Measurements from ENCODE around the gene CHRM1.
"Not testable (repeated sequence)": the region's sequence is repeated elsewhere in the genome, so short reads cannot be mapped to it uniquely, and the experiment has no call there.

Gene CHRM1

GRCh38 chr11:62921201-62921572 lies at the start of gene CHRM1:
Gene CHRM1 (minus strand): TSS chr11:62921363. CDS start chr11:62911100, 10,263 bp downstream.
- no peak for DNase-seq (ENCODE audit: low read depth)

- DNase-seq (ENCODE audit: low read depth) = peak; percentile 22
Observed at GRCh38 chr11:62965574-62965973, 44.4 kb upstream of the CHRM1 start.

DNA sequence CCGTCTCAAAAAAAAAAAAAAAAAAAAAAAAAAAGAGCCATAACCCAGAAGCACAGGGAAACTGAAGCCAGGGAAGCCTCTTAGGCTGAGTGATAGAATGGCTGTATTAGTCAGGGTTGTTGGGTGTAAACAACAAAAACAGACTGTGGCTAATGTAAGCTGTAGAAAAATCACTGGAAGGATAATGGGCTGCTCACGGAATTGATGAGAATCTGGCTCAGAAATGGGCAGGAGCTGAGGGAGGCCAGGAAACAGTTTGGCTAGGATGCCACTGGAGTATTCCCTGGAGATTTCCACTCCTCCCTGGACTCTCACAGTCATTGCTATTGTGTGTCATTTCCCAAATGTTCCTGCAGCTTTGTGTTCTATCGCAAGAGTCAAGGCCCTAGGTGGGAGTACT lies 41.2 kb upstream of the CHRM1 start:
- no peak for DNase-seq (ENCODE audit: low read depth)

DNA sequence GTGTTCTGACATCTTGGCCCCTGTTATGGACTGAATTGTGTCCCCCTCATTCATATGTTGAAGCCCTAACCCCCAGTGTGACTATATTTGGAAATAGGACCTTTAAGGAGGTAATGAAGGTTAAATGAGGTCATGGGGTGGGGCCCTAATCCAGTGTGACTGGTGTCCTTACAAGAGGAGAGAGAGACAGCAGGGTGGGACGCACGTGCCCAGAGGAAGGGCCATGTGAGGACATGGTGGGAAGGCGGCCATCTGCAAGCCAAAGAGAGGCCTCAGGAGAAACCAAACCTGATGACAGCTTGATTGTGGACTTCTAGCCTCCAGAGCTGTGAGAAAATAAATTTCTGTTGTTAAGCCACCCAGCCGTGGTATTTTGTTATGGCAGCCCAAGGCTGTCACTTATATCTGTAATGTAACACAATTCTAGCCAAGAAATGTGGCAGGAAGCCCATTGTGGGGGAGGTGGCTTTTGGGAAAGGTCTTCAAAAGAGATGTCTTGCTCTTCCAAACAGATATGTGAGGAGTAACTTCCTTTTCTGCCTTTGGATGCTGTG lies 39.9 kb upstream of the CHRM1 start:
- no peak for DNase-seq (ENCODE audit: low read depth)

DNA sequence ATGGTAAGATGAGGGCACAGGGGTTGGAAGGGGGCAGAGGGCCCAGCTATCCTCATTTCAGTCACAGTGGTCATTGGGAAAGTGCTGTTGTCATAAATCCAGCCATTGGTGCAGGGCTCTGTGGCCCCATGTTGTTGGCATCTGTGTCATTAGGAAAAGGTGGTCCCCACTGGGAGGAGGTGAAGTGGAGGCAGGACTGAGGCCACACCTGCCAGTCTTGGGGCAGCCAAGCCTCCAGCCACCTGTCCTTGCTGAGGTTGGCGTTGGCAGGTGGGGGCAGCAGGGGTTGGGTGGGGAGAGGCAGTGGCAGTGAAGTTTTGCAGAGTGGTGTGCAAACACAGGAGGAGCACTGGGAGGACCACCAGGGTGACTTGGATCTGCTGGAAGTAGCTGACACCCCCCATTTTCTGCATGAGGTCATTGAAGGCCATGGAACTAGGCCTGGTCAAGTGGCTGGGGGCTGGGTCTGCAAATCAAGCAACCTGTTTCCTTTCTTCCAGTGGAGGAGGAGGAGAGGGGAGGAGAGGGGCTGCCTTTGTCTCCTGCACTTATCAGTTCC lies 38.3 kb upstream of the CHRM1 start:
- DNase-seq (ENCODE audit: low read depth) = no peak

DNA sequence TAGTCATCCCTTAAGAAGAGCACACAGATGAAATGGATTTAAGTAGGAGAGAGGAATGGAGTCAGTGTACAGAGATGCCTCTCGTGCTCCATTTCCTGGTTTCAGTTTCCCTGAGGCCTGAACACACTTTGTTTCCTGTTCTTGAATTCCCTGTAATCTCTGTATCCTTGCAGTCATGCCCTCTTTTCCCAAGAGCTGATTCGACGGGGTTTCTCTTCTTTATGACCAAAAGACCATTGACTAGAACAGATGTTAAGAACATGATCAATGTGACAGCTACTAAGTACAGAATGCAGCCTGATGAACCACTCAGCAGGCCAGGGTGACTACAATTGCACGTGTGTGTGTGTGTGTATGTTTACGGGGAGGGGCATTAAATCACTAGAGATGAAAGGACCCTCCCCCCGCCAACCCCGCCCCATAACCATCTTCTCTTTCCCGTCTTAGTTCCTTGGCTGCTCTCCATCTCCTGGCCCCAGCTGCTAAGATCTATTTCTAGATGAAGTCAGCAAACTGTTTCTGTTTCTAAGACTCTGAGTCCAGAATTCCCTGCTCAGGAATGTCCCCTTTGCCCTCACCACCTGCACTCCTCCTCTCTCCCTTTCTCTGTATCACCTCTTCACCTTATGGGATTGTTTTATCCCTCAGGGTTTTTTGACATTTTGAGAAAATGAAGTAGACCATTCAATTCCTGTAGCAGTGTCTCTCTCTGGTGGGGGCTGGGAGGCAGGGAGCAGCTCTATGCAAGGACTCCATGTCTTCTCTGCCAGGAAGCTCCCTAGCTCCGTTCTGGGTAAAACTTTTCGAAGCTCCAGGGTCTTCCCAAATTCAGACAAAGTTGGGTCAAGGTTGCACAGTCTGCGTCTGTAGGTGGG lies 37.6 kb upstream of the CHRM1 start:
- DNase-seq (ENCODE audit: low read depth) = peak; percentile 32

DNA sequence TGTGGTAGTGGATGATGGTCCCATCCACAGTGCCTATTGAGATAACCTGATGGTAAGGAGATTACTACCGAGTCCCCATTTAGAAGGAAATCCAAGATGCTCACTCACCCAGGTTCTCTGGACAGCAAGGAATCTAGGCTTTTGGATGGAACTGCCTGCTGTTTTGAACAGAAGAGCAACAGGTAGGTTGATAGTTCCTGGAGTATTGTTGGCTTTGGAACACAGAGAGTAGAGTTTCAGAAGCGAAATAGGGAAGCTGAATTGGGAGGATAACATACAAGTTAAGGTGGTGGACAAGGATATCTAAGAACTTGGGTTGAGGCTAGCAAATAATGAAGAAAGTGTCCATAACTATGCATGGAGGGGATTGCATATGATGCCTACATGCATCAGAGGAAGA lies 36.0 kb upstream of the CHRM1 start:
- DNase-seq (ENCODE audit: low read depth) = no peak

DNA sequence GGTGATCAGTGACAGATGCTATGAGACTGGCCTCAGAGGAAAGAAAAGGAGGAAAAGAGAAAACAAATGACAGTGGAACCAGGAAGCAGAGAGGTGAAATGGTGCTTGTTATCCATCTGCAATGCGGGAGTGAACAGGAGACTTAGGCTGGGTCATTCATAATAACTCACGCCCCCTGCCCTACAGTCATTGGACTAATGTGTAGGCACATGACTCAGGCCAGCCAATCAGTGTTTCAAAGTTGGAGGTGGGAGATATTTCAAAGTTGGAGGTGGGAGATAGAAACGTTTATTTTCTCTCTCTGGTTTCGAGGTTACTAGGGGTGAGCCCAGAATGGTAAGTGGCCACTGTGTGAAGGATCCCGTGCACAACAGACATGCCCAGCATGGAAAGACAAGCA lies 33.3 kb upstream of the CHRM1 start:
- DNase-seq (ENCODE audit: low read depth) = no peak

GRCh38 chr11:62953811-62954210 lies 32.6 kb upstream of the CHRM1 start:
- peak; percentile 23 for DNase-seq (ENCODE audit: low read depth)

DNA sequence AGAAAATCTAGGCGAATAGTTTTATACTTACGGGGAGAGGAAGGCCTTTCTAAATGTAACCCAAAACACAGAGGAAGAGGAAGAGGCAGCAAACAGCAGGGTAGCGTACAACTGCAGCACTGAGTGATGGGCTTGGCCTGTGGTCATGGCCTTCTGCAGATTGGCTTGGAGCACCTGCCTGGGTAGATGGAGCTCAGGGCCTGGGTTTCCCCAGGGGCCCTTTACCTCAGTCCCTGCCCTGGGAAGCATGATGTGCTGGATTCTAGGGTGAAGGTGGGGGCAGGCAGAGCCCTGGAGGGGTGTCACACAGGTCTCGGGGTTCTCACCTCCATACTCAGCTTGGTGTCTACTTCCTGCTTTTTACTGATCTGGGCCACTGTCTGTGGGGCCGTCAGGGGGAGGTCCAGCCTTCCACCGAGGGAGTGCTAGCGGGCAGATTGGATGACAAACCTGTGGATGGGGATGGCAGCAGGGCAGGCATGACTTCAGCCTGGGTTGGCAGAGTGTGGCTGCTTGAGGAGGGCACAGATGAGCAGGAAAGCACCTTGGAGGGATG lies 27.7 kb upstream of the CHRM1 start:
- no peak for DNase-seq (ENCODE audit: low read depth)

DNA sequence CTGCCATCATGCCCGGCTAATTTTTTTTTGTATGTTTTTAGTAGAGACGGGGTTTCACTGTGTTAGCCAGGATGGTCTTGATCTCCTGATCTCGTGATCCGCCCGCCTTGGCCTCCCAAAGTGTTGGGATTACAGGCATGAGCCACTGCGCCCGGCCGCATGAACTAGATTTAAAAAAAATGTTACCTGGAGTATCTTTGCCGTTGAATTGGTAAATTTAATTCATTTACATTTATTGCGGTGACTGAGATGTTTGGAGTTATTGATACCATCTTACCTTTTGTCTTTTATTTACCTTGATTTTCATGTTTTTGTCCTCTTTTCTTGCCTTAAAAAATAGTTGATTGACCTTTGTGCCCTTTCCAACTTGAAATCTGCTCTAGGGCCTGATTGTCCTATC lies 24.4 kb upstream of the CHRM1 start:
- DNase-seq (ENCODE audit: low read depth) = not testable (repeated sequence)

GRCh38 chr11:62937528-62937927 lies 16.4 kb upstream of the CHRM1 start:
- DNase-seq (ENCODE audit: low read depth) = not testable (repeated sequence)

GRCh38 chr11:62934496-62934785 lies 13.3 kb upstream of the CHRM1 start:
- no peak for DNase-seq (ENCODE audit: low read depth)

GRCh38 chr11:62933750-62934495 lies 12.8 kb upstream of the CHRM1 start:
- DNase-seq (ENCODE audit: low read depth) = no peak

DNA sequence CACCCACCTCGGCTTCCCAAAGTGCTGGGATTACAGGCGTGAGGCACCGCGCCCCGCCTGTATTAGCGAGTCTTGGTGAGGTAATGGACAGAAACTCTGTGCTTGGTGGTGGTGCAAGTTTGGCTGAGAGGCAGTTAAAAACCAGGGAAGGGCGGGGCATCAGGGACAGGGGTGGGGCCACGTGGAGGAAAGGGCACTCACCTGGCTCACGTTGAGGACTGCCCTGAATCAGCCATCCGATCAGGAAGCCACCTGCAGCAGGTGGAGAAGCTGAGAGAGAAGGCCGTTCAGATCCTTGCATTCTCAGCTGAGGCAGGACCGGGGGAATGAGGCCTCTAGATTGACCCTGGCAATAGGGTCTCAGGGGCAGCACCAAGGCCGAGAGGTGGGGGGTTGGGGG lies 12.1 kb upstream of the CHRM1 start:
- no peak for DNase-seq (ENCODE audit: low read depth)

DNA sequence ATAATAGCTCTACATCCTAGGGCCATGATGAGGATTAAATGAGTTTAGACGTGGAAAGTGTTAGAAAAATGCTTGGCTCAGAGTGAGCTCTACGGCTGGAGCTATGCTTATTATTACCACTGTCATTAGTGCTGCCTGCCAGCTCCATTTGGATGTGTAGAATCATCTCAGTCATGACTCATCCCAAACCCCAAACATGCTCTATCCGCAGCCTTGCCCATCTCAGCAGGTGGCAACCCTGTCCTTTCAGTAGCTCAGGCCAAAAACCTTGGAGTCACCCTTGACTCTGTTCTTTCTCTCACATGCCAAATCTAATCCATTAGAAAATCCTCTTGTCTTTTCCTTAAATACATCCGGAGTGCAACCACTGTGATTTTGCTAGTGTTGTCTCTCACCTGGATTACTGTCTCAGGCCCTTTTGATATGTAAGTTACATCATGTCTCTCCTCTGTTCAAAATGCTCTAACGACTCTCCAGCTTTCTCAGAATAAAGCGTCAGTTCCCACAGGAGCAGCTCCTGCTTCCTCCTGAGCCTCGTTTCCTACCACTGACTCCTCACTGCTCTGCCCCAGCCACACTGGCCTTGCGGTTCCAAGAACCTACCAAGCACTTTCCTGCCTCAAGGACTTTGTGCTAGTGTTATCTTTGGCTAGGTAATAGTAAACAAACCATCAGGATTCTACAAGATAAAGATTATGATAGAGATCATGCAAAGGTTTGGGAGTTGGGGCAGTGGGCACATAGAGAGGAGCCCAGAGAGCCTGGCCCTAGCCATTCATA lies 10.5 kb upstream of the CHRM1 start:
- DNase-seq (ENCODE audit: low read depth) = peak; percentile 28

GRCh38 chr11:62930666-62931065 lies 9.5 kb upstream of the CHRM1 start:
- no peak for DNase-seq (ENCODE audit: low read depth)

DNA sequence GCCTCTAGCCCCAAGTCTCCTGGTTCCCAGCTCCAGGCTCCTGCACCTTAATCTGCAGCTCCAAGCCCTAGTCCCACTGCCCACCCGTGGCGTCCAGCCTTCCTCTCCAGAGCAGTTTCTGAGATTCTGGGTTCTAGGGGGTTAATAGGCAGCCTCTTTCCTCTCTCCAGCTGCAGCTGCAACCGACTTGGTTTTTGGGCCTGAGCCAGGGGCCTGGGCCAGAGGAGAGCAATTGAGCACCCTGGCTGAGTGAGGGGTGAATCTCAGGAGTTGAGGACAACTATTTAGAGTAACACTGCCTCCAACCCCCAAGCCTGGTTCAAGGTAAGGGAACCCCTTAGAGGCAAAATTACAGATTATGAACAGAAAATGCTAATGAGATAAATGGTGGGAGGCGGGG lies 9.0 kb upstream of the CHRM1 start:
- DNase-seq (ENCODE audit: low read depth) = no peak

DNA sequence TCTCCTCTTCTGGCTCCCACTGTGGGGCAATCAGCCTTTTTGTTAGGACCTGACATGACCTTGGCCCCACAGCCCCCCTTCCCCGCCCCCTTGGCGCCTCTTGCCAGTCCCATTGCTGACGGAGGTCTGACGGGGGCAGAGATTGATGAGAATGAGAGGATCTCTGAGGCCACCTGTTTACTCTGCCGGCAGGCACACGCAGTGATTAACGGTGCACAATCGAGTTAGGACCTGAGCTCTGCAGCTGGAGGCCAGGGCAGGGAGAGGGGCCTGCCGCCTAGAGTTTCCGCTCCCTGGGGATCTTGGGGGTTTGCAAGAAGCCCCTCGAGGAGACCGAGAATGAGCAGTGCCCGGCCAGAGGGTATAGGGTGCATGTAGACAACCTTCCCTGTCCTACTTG lies 6.8 kb upstream of the CHRM1 start:
- DNase-seq (ENCODE audit: low read depth) = no peak

DNA sequence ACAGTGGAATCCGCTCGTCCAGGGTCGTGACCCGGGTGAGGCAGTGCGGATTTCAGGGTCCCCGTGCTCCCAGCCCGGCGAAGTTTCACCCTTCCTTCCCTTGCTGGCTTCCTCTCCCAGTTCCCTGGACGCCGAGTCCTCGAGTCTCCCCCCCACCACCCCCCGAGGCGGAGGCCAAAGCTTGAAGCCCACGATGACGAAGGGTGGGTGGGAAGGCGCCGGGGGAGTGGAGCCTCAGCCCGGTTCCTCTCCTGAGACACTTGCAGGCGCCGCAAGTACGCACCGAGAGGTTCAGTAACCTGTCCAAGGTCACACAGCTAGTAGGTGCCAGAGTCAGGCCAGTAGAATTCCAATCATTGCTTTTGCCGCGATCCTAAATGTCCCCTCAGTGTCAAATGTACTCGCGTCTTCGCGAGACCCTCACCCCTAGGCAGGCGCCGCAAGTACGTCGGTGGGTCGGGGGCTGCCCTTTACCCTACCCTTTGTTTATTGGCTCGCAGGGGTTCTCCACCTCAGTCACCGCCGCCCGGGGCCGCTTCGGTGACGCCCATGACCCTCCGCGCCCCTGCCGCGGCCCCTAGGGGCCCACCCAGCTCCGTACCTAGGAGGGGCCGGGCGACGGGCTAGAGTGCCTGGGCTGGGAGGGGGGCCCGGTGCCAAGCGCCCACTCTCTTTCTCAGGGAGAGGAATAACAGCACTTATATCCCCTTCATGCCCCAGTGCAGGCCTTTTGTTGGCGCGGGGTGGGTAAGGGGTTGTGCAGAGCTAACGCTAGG lies 5.7 kb upstream of the CHRM1 start:
- no peak for DNase-seq (ENCODE audit: low read depth)
